HG03103 (cell line): ENCODE measurements around the gene RRP8.

Experiments
- ATAC-seq: cut with Tn5 transposase; IDR thresholded peaks from one replicate; pipeline ENCODE4 v1.9.1; 2021; ENCODE audit warnings: low read depth; ENCODE audit not compliant: unreplicated experiment

Gene RRP8

DNA sequence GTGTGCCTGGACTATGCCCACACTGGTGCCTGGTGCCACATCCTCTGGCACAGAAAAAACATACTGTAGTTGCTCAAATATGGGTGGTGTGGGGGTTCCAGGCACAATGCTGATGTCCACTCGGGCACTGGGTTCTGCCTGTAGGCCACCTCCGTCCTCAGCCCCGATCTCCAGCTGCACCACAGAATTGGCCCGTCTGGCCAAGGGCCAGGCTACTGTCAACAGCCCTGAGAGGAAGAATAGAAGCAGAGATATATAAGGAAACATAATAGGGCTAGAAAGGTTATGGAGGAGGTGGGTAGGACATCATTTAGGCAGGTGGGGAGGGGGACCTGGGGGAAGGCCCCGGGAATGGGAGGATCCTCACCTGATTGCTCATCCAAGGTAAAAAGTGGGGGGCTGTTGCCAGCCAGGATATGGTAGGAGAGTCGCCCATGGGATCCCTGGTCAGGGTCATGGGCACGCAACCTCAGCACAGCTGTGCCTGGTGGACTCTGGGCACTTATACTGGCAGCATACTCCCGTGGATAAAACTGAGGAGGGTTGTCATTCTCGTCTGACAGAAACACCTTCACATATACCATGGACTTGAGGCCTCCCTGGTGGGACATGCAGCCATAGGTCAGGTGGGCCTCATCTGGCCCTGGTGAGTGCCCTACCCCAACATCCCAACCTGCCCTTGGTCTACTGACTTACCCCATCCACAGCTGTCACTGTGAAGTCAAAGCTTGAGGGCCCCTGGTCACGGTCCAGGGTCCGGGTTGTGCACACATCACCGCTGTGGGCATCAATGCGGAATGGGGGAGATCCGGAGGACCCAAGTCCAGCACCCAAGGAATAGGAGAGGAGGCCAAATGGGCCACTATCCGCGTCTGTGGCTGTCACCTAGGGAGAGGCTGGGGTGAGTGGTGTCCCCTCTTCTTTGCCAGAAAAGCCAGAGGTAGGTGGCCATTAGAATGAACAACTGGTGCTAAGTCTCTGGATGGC, 30.3 kb upstream of the RRP8 start:
- no peak for ATAC-seq

- no peak for ATAC-seq
Observed at GRCh38 chr11:6632116-6633073, 29.0 kb upstream of the RRP8 start.

DNA sequence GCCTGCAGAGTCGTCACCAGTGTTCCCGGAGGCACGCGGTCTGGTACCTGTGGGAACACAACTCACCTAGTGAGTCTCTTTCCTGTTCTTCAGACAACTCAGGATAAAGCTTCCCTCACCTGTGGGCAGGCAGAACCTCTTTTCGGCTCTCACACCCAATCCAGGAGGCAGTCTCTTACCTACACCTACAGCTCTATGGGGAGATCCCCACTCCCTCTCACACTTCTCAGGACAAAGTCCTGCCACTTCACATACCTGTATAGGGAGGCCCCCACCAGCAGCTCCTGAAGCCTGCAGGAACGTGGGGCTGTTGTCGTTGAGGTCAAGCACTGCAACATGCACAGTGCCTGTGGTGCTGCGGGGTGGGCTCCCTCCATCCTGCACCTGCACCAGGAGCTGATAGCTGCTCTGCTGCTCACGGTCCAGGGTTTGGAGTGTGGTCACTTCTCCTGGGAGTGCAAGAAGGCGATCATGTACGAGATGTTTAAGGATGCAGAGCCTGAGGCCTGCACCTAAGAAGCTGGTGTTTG, 28.0 kb upstream of the RRP8 start:
- ATAC-seq = no peak

GRCh38 chr11:6630632-6631291, 27.3 kb upstream of the RRP8 start:
- ATAC-seq = no peak

DNA sequence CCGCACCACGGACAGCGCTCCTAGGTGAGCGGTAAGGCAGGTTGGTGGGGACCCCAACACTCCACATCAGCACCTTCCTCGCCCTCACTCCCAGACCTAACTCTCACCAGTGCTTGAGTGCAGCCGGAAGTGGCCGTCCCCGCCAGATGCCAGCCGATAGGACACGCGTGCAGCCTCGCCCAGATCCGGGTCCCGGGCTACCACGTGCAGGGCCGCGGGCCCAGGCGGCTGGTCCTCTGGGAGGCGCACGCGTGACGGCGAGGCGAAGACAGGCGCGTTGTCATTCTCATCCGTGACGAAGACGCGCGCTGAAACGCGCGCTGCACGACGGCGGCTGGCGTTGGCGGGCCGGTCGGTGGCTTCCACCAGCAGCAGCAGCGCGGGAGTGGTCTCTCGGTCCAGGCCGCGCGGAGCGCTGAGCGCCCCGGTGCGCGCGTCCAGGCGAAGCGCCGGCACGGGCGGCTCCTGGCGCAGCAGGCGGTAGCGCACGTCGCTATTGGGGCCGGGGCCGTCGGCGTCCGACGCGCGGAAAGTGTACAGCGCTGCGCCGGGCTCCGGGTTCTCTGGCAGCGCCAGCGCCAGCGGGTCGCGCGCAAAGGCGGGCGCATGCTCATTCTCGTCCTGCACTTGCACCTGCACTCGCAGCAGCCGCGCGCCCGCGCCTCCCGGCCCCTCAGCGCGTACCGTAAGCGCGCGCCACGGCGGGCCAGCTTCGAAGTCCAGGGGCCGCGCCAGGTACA, 26.6 kb upstream of the RRP8 start:
- no peak for ATAC-seq

DNA sequence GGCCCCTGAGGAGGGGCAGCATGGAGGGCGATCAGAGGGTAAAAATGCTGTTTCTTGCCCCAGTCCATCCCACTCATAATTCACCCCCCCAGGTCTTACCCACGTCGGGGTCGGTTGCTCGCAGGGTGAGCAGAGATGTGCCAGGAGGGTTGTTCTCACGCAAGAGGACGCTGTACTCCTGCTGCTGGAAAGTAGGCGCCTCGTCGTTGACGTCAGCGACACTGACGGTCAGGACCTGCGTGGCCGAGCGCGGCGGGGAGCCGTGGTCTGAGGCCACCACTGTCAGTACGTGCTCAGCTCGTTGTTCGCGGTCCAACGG, 26.1 kb upstream of the RRP8 start:
- no peak for ATAC-seq

DNA sequence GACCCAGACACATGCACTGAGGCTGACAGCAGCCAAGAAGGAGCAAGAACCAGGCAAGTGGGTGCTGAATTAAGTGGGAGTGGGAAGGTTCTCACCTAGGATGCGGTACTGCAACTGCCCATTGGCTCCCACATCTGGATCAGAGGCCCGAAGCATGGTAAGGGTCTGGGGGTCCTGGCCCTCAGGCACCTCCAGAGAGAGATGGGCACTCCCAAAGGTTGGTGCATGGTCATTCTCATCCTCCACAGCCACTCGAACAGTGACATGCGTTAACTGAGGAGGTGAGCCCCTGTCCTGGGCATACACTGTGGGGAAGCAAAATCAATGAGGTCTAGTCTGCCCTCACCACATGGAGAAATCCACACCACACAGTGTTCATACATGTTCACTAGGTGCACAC, 25.1 kb upstream of the RRP8 start:
- ATAC-seq = no peak

DNA sequence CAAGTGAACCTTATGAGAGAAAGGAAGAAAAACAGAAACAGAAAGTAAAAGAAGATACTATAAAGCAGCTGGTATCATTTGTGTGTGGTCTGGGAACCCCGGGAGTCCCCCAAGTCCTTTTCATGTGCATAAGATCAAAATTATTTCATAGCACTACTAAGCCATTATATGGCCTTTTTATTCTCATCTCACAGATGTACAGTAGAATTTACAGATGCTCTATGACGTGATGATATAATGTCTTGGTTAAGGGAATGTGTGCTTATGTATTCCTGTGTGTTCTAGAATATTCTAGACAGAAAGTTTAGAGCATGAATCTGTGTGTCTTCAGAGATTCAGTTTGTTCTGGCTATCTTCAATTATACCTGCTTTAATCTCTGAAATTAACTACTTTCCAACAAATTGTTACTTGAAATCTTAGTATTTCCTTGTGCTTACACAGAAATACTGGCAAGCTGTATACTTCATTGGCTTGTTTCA, 24.4 kb upstream of the RRP8 start:
- ATAC-seq = no peak

DNA sequence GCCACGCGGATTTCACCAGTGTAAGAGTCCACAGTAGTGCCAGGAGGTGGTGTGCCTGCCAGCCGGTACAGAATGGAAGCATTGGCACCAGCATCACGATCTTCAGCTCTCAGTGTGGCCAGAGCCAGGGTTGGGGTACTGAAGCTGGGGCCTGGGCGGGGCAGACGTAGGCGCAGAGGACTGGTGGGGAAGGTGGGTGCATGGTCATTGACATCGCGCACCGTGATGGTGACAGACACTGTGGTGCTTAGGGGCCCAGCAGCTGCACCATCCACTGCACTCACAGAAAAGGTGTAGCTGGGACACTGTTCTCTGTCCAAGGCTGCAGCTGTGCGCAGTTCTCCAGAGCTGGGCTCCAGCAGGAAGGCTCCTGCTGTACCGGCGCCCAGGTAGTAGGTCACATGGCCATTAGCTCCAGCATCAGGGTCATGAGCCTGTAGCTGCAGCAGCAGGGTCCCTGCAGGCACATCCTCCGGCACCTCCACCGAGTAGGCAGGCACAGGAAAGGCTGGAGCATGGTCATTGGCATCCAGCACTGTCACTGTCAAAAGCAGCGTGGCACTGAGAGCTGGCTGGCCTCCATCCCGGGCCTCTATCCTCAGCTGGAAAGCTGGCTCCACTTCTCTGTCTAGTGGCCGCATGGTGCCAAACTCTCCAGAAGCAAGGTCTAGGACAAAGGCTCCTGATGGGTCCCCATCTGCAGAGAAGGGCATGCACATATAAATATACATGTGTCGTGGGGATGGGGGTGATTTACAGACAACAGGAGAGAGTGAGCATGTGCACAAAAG, 23.8 kb upstream of the RRP8 start:
- ATAC-seq = no peak

- ATAC-seq = no peak
Observed at GRCh38 chr11:6625832-6626420, 22.5 kb upstream of the RRP8 start.

GRCh38 chr11:6625156-6625831, 21.9 kb upstream of the RRP8 start:
- no peak for ATAC-seq

- no peak for ATAC-seq
Observed at GRCh38 chr11:6623391-6624363, 20.3 kb upstream of the RRP8 start.

- ATAC-seq = no peak
Observed at GRCh38 chr11:6622261-6623171, 19.1 kb upstream of the RRP8 start.

GRCh38 chr11:6621711-6622211, 18.3 kb upstream of the RRP8 start:
- no peak for ATAC-seq

DNA sequence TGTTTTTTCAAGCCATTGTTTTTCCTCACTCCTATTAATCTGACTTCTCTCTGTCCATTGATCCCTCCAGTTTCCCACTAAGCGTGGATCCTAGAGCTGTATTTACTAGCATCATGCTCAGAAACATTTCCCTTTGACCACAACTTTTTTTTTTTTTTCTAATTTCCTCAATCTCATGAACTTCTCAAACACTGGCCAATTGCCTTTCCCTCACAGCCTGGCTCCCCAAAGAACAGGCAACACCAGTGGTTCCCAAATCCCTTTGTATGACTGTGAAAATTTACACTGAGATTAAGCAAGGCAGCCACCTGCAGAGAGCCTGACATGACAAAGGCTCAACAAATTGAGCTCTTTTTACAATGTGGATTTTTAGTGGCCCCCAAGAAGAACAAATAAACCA, 17.2 kb upstream of the RRP8 start:
- no peak for ATAC-seq
